Loucy (cell line): Measurements from ENCODE around the gene SNX8.

ENCODE experiments used
- H2AFZ ChIP-seq: fragments of 200-600 bp; sonication (generic); 2 replicates; pipeline ENCODE4 v1.6.0; 2016; ENCODE audit warnings: antibody characterized with exemption, mild to moderate bottlenecking, low read length, moderate library complexity
- H3F3A ChIP-seq: fragments of 200-600 bp; 2 replicates; pipeline ENCODE4 v1.6.0; 2016; ENCODE audit warnings: antibody characterized with exemption, low read depth, mild to moderate bottlenecking
- H3K27me3 ChIP-seq: fragments of 200-600 bp; sonication (generic); 2 replicates; pipeline ENCODE4 v1.6.1; 2014; ENCODE audit warnings: low read length, mild to moderate bottlenecking; ENCODE audit not compliant: insufficient read depth, poor library complexity, severe bottlenecking
- H3K36me3 ChIP-seq: fragments of 200-600 bp; sonication (generic); 2 replicates; pipeline ENCODE4 v1.6.1; 2016; ENCODE audit warnings: low read length; ENCODE audit not compliant: insufficient read depth
- H3K4me1 ChIP-seq: fragments of 200-600 bp; sonication (generic); 2 replicates; pipeline ENCODE4 v1.5.1; 2014; ENCODE audit warnings: low read length, mild to moderate bottlenecking; ENCODE audit not compliant: insufficient read depth, poor library complexity, severe bottlenecking
- H3K4me2 ChIP-seq: fragments of 200-600 bp; sonication (generic); 2 replicates; pipeline ENCODE4 v1.6.0; 2014; ENCODE audit warnings: antibody characterized with exemption, low read length, low read depth, mild to moderate bottlenecking; ENCODE audit not compliant: poor library complexity, severe bottlenecking
- H3K4me3 ChIP-seq: fragments of 200-600 bp; sonication (generic); 2 replicates; pipeline ENCODE4 v1.5.1; 2014; ENCODE audit warnings: low read length, mild to moderate bottlenecking, mixed read lengths; ENCODE audit not compliant: poor library complexity, severe bottlenecking
- H3K79me2 ChIP-seq: fragments of 200-600 bp; sonication (generic); 2 replicates; pipeline ENCODE4 v1.6.1; 2014; ENCODE audit warnings: low read length; ENCODE audit not compliant: insufficient read depth
- H3K9ac ChIP-seq: fragments of 200-600 bp; sonication (generic); 2 replicates; pipeline ENCODE4 v1.6.0; 2014; ENCODE audit warnings: mild to moderate bottlenecking, low read depth, low read length, moderate library complexity; ENCODE audit not compliant: poor library complexity, severe bottlenecking
- H3K9me2 ChIP-seq: fragments of 200-600 bp; sonication (generic); replicated peaks from 2 replicates; pipeline ENCODE4 v1.6.1; 2016; ENCODE audit warnings: low read depth, low read length, mixed read lengths
- H3K9me3 ChIP-seq: fragments of 200-600 bp; sonication (generic); 2 replicates; pipeline ENCODE4 v1.6.1; 2014; ENCODE audit warnings: mild to moderate bottlenecking, antibody characterized with exemption, low read length, low read depth; ENCODE audit not compliant: insufficient read depth
- H4K20me1 ChIP-seq: fragments of 200-600 bp; sonication (generic); 2 replicates; pipeline ENCODE4 v1.6.0; 2014; ENCODE audit warnings: antibody characterized with exemption, low read length, mild to moderate bottlenecking; ENCODE audit not compliant: insufficient read depth, poor library complexity, severe bottlenecking
- EZH2phosphoT487 ChIP-seq: fragments of 200-600 bp; IDR thresholded peaks from 2 replicates; pipeline ENCODE4 v1.6.1; 2018; ENCODE audit warnings: antibody characterized with exemption, mild to moderate bottlenecking, moderate library complexity, borderline replicate concordance
- TF ChIP-seq, protein P1 (sequence below): fragments of 200-600 bp; sonication (generic); conservative IDR thresholded peaks from 2 replicates; pipeline ENCODE4 v1.5.1; 2014; ENCODE audit warnings: mild to moderate bottlenecking, antibody characterized with exemption, low read length

SNX8 gene

DNA sequence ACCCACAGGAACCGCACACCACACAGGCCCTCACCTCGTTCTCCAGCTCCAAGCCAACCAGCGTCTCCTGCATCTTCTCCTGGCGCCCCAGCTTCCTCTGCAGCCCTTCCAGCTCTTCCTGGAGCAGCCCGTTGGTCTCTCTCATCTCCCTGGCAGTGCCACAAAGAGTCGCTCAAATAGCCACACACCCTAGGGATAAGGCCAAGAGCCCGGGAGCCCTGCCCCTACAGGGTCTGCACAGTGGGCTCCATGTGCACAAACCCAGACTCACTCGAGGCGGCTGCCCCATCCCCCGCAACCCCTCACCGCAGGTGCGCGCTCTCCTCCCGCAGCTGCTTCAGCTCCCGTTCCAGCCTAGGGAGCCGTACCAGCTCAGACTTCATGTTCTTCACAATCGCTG, 98.4 kb downstream of the SNX8 start:
- no peaks in the 10 kb centered on the region for H3K9me2 ChIP-seq
- no peak overlapping the region for H2AFZ ChIP-seq
- H3K79me2 ChIP-seq: peaks cover 4% of the 10 kb centered on the region; the same call in 1 of the 2 replicates
- H3F3A ChIP-seq: no peaks in the 10 kb centered on the region
- no peak overlapping the region for H3K4me3 ChIP-seq
- no peaks in the 10 kb centered on the region for H4K20me1 ChIP-seq
- peaks cover 76% of the 10 kb centered on the region; the same call in 1 of the 2 replicates for H3K36me3 ChIP-seq
- TF ChIP-seq, protein P1, sequence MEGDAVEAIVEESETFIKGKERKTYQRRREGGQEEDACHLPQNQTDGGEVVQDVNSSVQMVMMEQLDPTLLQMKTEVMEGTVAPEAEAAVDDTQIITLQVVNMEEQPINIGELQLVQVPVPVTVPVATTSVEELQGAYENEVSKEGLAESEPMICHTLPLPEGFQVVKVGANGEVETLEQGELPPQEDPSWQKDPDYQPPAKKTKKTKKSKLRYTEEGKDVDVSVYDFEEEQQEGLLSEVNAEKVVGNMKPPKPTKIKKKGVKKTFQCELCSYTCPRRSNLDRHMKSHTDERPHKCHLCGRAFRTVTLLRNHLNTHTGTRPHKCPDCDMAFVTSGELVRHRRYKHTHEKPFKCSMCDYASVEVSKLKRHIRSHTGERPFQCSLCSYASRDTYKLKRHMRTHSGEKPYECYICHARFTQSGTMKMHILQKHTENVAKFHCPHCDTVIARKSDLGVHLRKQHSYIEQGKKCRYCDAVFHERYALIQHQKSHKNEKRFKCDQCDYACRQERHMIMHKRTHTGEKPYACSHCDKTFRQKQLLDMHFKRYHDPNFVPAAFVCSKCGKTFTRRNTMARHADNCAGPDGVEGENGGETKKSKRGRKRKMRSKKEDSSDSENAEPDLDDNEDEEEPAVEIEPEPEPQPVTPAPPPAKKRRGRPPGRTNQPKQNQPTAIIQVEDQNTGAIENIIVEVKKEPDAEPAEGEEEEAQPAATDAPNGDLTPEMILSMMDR: no peak
- TF ChIP-seq EZH2phosphoT487: no peak
- H3K4me1 ChIP-seq: peaks cover 17% of the 10 kb centered on the region
- no peak overlapping the region for H3K4me2 ChIP-seq
- peak overlapping the region; percentile 66 for H3K9ac ChIP-seq
- H3K9me3 ChIP-seq: no peaks in the 10 kb centered on the region
- H3K27me3 ChIP-seq: no peaks in the 10 kb centered on the region

DNA sequence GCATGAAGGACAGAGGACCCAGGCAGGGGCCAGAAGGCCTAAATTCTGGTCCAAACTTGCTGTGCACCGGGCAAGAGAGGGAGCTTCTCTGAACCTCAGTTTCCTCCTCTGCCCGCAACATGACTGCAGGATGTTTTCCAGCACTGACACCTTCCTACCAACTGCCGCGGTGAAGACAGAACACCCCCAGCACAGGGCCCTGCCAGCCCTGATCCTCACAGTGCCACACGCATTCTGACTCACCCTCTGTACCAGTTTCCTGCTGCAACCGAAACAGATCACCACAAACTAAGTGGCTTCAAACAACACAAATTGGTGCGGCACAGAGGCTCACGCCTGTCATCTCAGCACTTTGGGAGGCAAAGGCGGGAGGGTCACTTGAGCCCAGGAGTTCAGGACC, 99.6 kb downstream of the SNX8 start:
- TF ChIP-seq, protein P1: no peak
- no peak for TF ChIP-seq EZH2phosphoT487
- Histone ChIP-seq H3K9me3 (no peaks in the 10 kb centered on the region), H3F3A (no peaks in the 10 kb centered on the region), H3K4me2 (peak overlapping the region; percentile 58), H3K4me3 (peak overlapping the region; percentile 29), H3K9ac (peak overlapping the region; percentile 66), H3K79me2 (no peaks in the 10 kb centered on the region; the same call in 1 of the 2 replicates), H3K9me2 (no peaks in the 10 kb centered on the region), H3K4me1 (peaks cover 17% of the 10 kb centered on the region), H3K36me3 (peaks cover 76% of the 10 kb centered on the region; the same call in 1 of the 2 replicates), H3K27me3 (no peaks in the 10 kb centered on the region), H2AFZ (no peak overlapping the region), H4K20me1 (no peaks in the 10 kb centered on the region)

DNA sequence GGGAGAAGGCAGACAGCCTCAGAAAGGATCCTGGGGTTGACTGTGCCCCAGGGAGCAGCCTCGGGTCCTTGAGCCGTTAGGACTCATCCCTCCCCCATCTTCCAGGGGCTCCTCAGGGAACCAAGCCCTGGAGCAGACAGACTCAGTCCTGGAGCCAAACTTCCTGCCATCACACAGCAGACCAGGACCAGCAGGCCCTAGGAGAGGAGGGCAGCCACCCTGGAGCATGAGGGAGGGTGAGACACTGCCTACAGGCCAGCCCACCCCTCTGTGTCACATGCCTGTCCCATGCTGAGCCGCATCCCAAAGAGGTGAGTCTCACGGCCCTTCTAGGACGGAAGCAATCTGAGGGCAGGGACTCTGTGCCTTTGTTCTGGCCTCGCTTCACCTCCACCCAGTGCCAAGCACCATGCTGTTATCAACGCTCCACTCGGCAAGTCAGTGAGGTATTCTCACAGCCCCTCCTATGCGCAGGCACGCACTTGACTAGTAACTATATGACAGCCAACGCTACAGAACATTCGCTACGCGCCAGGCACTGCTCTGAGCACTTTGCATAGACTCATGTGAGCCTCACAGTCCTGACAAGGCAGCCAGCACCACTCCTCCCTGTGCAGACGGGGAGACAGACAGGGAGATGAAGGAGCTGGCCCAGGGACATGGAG, 100.6 kb downstream of the SNX8 start:
- Histone ChIP-seq H4K20me1 (no peaks in the 10 kb centered on the region), H3K4me3 (peak overlapping the region; percentile 29), H3K4me1 (peaks cover 17% of the 10 kb centered on the region), H3K4me2 (peak overlapping the region; percentile 58), H3K79me2 (peaks cover 5% of the 10 kb centered on the region; the same call in 1 of the 2 replicates), H3K36me3 (peaks cover 81% of the 10 kb centered on the region; the same call in 1 of the 2 replicates), H3F3A (no peaks in the 10 kb centered on the region), H3K9me2 (no peaks in the 10 kb centered on the region), H3K9me3 (no peaks in the 10 kb centered on the region), H3K9ac (peak overlapping the region; percentile 66), H3K27me3 (no peaks in the 10 kb centered on the region), H2AFZ (no peak overlapping the region)
- no peak for TF ChIP-seq EZH2phosphoT487
- TF ChIP-seq, protein P1: no peak
